Right lobe of liver (tissue), 6 donors: Measurements from ENCODE around the gene ACAN. TPM values are rescaled to one million over a fixed set of nuclear protein-coding genes. Genes with fewer than 3 reads are reported as not detected.

Source experiments
- ATAC-seq, 4 donors: fragments of 200-7000 bp; cut with Tn5 transposase; one replicate each; pipeline ENCODE4 v1.9.1; 2020; ENCODE audit warnings: mild to moderate bottlenecking in 4 of 4, moderate library complexity in 4 of 4
- DNase-seq, 3 donors: peaks; one replicate each; pipeline ENCODE4 v3.0.0-alpha.2; 2020
- H3K27ac ChIP-seq, 3 donors: fragments of 200-600 bp; one replicate each; pipeline ENCODE4 v1.8.0; 2022
- H3K27me3 ChIP-seq, 2 donors: fragments of 200-600 bp; one replicate each; pipeline ENCODE4 v1.8.0; 2022
- H3K36me3 ChIP-seq, 4 donors: fragments of 200-600 bp; sonication (generic) in 1 of 4; one replicate each; pipeline versions ENCODE4 v1.5.1 to v1.8.0; 2017 to 2022; ENCODE audit warnings: control low read depth in 1 of 4
- H3K4me1 ChIP-seq, 4 donors: fragments of 200-600 bp; sonication (generic) in 1 of 4; one replicate each; pipeline versions ENCODE4 v1.5.1 to v1.8.0; 2017 to 2022; ENCODE audit warnings: control low read depth in 1 of 4
- H3K4me3 ChIP-seq, 3 donors: fragments of 200-600 bp; one replicate each; pipeline ENCODE4 v1.8.0; 2022
- H3K9me3 ChIP-seq, 4 donors: fragments of 200-600 bp; sonication (generic) in 1 of 4; one replicate each; pipeline versions ENCODE4 v1.5.1 to v1.8.0; 2017 to 2022; ENCODE audit warnings: control low read depth in 1 of 4
- POLR2A ChIP-seq: fragments of 450-650 bp; IDR thresholded peaks from one replicate; pipeline ENCODE4 v1.6.1; 2017; ENCODE audit warnings: antibody characterized with exemption, mild to moderate bottlenecking
- WGBS: methylation state at CpG from one replicate; pipeline ENCODE4 v1.1.6; 2018; ENCODE audit warnings: low coverage, low lambda C conversion rate; ENCODE audit not compliant: insufficient coverage; ENCODE audit errors: missing lambda C conversion rate; 5-methylcytosine and 5-hydroxymethylcytosine counted together
- intact Hi-C, 2 donors: fragments of 100-400 bp; cut with DNase I; formaldehyde crosslinking; loops; one replicate each; pipeline versions ENCODE4 v1.11.2 to v1.14.1; 2022
- total RNA-seq, 6 experiments: library from RNA; depleted of rRNA in 2 of 6; stranded (reverse); fragments of >200 nt in 2 of 6; fragmentation: NEBNext Ultra II Directional in 3 of 6; extraction: Animal tissue kit (Norgen Biotek cat#: 25700) in 3 of 6; gene quantifications; one replicate each; pipeline versions ENCODE4 v1.1.0 to v1.2.4, GENCODE V29; 2016 to 2023
- TF ChIP-seq, protein P1 (sequence below), 4 donors: fragments of 200-600 bp in 3 of 4; fragments of 450-650 bp in 1 of 4; IDR thresholded peaks; one replicate each; pipeline versions ENCODE4 v1.5.1 to v1.8.0; 2016 to 2022; ENCODE audit warnings: antibody characterized with exemption in 4 of 4, mild to moderate bottlenecking in 2 of 4
- donor health status: DM: no; HTN: yes; CAD: no.
- donor health status: DM: no; HTN: no; CAD: no.
- donor health status: DM: no; HTN: no; CAD: no.
- donor health status: DM: no; HTN: yes; CAD: no.
- donor health status: DM: no; HTN: yes; CAD: no.

ACAN gene
- total RNA-seq, 6 experiments from 2014 or later = 0.07 TPM; not detected in 5

DNA sequence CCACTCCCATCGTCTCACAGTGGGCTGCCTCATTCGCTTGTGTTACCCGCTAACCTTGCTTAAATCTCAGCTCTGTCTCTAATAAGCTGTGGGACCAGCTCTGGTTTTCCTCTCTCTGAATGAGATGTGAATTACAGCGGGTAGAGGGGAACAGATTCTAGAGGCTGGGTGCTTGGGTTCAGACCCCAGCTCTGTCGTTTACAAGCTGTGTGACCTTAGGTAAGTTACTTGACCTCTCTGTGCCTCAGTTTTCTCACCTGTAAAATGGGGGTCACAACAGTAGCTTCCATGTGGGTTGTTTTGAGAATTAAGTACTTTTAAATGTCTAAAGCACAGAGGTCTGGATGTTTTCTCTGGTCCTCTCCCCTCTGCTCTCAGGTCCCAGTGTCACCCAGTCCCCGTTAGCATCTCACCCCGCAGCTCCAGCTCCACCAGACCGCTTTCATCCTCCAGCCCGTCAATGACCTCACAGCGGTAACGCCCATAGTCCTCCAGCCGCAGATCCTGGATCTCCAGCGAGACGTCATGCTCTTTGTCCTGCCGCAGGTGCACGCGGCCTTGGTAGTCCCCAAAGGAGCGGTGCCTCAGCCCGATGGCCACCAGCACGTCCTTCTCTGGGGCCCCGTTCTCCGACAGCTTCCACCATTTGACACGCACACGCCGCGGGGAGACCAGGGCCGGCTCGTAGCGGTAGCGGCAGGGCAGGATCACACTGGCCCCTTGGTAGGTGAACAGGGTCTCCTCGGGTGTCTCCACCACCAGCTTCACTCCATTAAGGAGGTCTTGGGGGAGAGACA, 77.9 kb downstream of the ACAN start:
- H3K4me3 ChIP-seq = no peak overlapping the region
- no peaks in the 10 kb centered on the region for H3K4me1 ChIP-seq
- 79% methylated on average over 6 of the region's 31 CpGs for WGBS
- H3K36me3 ChIP-seq = no peaks in the 10 kb centered on the region
- DNase-seq (no peak), ATAC-seq (no peak)
- TF ChIP-seq POLR2A = no peak
- TF ChIP-seq, protein P1, sequence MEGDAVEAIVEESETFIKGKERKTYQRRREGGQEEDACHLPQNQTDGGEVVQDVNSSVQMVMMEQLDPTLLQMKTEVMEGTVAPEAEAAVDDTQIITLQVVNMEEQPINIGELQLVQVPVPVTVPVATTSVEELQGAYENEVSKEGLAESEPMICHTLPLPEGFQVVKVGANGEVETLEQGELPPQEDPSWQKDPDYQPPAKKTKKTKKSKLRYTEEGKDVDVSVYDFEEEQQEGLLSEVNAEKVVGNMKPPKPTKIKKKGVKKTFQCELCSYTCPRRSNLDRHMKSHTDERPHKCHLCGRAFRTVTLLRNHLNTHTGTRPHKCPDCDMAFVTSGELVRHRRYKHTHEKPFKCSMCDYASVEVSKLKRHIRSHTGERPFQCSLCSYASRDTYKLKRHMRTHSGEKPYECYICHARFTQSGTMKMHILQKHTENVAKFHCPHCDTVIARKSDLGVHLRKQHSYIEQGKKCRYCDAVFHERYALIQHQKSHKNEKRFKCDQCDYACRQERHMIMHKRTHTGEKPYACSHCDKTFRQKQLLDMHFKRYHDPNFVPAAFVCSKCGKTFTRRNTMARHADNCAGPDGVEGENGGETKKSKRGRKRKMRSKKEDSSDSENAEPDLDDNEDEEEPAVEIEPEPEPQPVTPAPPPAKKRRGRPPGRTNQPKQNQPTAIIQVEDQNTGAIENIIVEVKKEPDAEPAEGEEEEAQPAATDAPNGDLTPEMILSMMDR (IDR thresholded peaks at IDR 0.05) = no peak
- no peaks in the 10 kb centered on the region for H3K9me3 ChIP-seq
- intact Hi-C loops = no loop called here
- no peak overlapping the region for H3K27ac ChIP-seq
- H3K27me3 ChIP-seq = no peaks in the 10 kb centered on the region

DNA sequence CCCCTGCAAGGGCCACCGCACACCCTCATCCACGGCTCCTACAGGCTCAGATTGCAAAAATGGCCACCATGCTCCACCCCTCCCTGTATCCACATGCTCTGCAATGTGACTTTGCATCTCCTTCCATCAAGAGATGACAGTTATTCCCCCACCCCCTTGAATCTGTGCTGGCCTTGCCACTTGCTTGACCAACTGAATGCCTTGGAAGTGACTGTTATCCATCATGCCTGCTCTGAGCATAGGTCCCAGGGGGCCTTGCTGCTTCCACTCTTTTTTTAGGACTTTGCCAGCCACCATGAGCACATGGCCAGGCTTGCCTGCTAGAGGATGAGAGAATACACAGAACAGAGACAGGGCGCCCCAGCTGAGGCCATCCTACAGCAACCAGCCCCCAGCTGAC, 78.5 kb downstream of the ACAN start:
- H3K9me3 ChIP-seq = no peaks in the 10 kb centered on the region
- H3K4me3 ChIP-seq = no peak overlapping the region
- TF ChIP-seq, protein P1 (IDR thresholded peaks at IDR 0.05) = no peak
- no peak for TF ChIP-seq POLR2A
- ATAC-seq (no peak), DNase-seq (no peak)
- H3K4me1 ChIP-seq = no peaks in the 10 kb centered on the region
- H3K36me3 ChIP-seq = no peaks in the 10 kb centered on the region
- H3K27ac ChIP-seq = no peak overlapping the region
- intact Hi-C loops = no loop called here
- H3K27me3 ChIP-seq = no peaks in the 10 kb centered on the region
- WGBS = 80% methylated on average over 1 of the region's 3 CpGs

DNA sequence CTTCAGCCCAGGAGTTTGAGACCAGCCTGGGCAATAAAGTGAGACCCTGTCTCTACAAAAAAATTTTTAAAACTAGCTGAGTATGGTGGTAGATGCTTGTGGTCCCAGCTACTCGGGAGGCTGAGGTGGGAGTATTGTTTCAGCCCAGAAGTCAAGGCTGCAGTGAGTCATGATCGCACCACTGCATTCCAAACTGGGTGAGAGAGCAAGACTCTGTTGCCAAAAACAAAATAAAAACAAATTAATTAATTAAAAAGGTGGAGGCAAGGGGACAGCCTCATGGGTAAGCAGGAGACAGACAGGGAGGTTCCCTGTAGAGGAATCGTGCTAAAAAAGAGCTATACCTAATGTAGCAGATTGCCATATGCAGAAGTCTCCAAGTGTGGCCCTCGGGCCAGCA, 79.5 kb downstream of the ACAN start:
- Histone ChIP-seq H3K9me3 (no peaks in the 10 kb centered on the region), H3K4me1 (no peaks in the 10 kb centered on the region), H3K4me3 (no peak overlapping the region), H3K27me3 (no peaks in the 10 kb centered on the region), H3K27ac (no peak overlapping the region), H3K36me3 (no peaks in the 10 kb centered on the region)
- no peak for ATAC-seq
- intact Hi-C loops = no loop called here
- no peak for DNase-seq
- TF ChIP-seq POLR2A = no peak
- TF ChIP-seq, protein P1 (IDR thresholded peaks at IDR 0.05) = no peak
- WGBS = 63% methylated on average over 4 of the region's 4 CpGs

DNA sequence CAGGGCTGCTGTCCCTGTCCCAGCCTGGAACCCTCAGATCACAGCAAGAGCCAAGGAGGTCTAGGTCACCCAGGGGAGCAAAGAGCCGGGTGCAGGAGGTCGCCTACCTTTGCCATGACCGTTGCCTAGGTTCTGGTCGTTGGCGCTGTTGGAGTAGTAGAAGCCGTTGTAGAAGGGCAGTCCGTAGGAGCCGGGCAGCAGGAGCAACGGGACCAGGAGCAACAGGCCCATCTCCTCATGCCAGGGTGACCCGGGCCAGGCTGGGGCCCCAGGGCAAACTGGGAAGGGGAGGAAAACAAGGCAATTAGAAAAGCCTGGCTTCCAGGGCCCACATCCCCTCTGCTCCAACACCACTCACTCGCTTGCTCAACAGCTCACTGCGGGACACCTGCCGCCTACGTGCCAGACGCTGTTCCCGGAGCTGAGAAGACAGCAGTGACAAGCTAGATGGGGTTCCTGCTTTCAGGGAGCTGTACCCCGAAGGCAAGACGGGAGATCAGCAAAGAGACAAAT, 83.9 kb downstream of the ACAN start:
- no peak for TF ChIP-seq POLR2A
- TF ChIP-seq, protein P1 (IDR thresholded peaks at IDR 0.05) = no peak
- Histone ChIP-seq H3K4me3 (no peak overlapping the region), H3K4me1 (no peaks in the 10 kb centered on the region), H3K27me3 (no peaks in the 10 kb centered on the region), H3K36me3 (no peaks in the 10 kb centered on the region), H3K9me3 (no peaks in the 10 kb centered on the region), H3K27ac (no peak overlapping the region)
- 58% methylated on average over 6 of the region's 18 CpGs for whole genome bisulfite sequencing
- DNase-seq (no peak), ATAC-seq (no peak)
- intact Hi-C loops = no loop called here
